Endodermal cell (in vitro differentiated cells): Measurements from ENCODE around the gene BRCA2. TPM values are rescaled to one million over a fixed set of nuclear protein-coding genes. Genes with fewer than 3 reads are reported as not detected.

Experiments
- DNase-seq: peaks from one replicate; pipeline ENCODE4 v3.0.0-alpha.2; 2017
- H3K27ac ChIP-seq: 2 replicates; pipeline ENCODE4 v1.5.1; 2013; ENCODE audit warnings: mild to moderate bottlenecking, low read depth, low read length, moderate library complexity
- H3K27me3 ChIP-seq: 2 replicates; pipeline ENCODE4 v1.6.1; 2013; ENCODE audit warnings: mild to moderate bottlenecking, low read length, moderate library complexity; ENCODE audit not compliant: insufficient read depth, control insufficient read depth, poor library complexity, severe bottlenecking
- H3K36me3 ChIP-seq: 2 replicates; pipeline ENCODE4 v1.7.0; 2013; ENCODE audit warnings: mild to moderate bottlenecking, low read length, moderate library complexity; ENCODE audit not compliant: control insufficient read depth, insufficient read depth
- H3K4me1 ChIP-seq: one replicate; pipeline ENCODE4 v1.7.0; 2013; ENCODE audit warnings: low read length; ENCODE audit not compliant: control insufficient read depth, insufficient read depth
- H3K4me3 ChIP-seq: 2 replicates; pipeline ENCODE4 v1.5.1; 2013; ENCODE audit warnings: mild to moderate bottlenecking, low read length, moderate library complexity
- H3K9ac ChIP-seq: 2 replicates; pipeline ENCODE4 v1.6.1; 2013; ENCODE audit warnings: mild to moderate bottlenecking, low read length, moderate library complexity; ENCODE audit not compliant: poor library complexity, severe bottlenecking; ENCODE audit errors: extremely low read depth
- H3K9me3 ChIP-seq: 2 replicates; pipeline ENCODE4 v1.6.1; 2013; ENCODE audit warnings: mild to moderate bottlenecking, low read length, moderate library complexity; ENCODE audit not compliant: control insufficient read depth
- H3K27ac Mint-ChIP-seq: 2 replicates; pipeline ENCODE4 v1.8.0; 2020; ENCODE audit warnings: mixed read lengths
- H3K27me3 Mint-ChIP-seq: 2 replicates; pipeline ENCODE4 v1.8.0; 2021; ENCODE audit warnings: mild to moderate bottlenecking, mixed read lengths; ENCODE audit not compliant: insufficient read depth
- H3K36me3 Mint-ChIP-seq: 2 replicates; pipeline ENCODE4 v1.8.0; 2020; ENCODE audit warnings: low read depth, mixed read lengths
- H3K4me1 Mint-ChIP-seq: 2 replicates; pipeline ENCODE4 v1.8.0; 2020; ENCODE audit warnings: mixed read lengths
- H3K4me3 Mint-ChIP-seq: 2 replicates; pipeline ENCODE4 v1.8.0; 2020; ENCODE audit warnings: mild to moderate bottlenecking, moderate library complexity, mixed read lengths
- H3K9me3 Mint-ChIP-seq: 2 replicates; pipeline ENCODE4 v1.8.0; 2020; ENCODE audit warnings: mild to moderate bottlenecking, mixed read lengths
- WGBS, 2 experiments: methylation state at CpG; one replicate each; pipeline versions ENCODE4 v1.1.5 to v1.1.7; 2013; ENCODE audit warnings: missing lambda C conversion rate in 2 of 2, mixed read lengths in 1 of 2; ENCODE audit not compliant: insufficient coverage in 1 of 2, insufficient read length in 1 of 2; 5-methylcytosine and 5-hydroxymethylcytosine counted together
- total RNA-seq, 2 donors: library from RNA; stranded (reverse); fragmentation: NEBNext Ultra II Directional in 1 of 2; extraction: Animal tissue kit (Norgen Biotek cat#: 25700) in 1 of 2; gene quantifications; 2 replicates in 1 of 2; 3 replicates in 1 of 2; pipeline ENCODE4 v1.2.1, GENCODE V29; 2021
- TF ChIP-seq, protein P1 (sequence below): fragments of 200-600 bp; sonication (generic); conservative IDR thresholded peaks from 2 replicates; pipeline ENCODE4 v1.5.0; 2021; ENCODE audit warnings: antibody characterized with exemption, mild to moderate bottlenecking

The BRCA2 gene
- total RNA-seq, 2 donors from 2014 or later: 25.7 to 27.8 TPM

DNA sequence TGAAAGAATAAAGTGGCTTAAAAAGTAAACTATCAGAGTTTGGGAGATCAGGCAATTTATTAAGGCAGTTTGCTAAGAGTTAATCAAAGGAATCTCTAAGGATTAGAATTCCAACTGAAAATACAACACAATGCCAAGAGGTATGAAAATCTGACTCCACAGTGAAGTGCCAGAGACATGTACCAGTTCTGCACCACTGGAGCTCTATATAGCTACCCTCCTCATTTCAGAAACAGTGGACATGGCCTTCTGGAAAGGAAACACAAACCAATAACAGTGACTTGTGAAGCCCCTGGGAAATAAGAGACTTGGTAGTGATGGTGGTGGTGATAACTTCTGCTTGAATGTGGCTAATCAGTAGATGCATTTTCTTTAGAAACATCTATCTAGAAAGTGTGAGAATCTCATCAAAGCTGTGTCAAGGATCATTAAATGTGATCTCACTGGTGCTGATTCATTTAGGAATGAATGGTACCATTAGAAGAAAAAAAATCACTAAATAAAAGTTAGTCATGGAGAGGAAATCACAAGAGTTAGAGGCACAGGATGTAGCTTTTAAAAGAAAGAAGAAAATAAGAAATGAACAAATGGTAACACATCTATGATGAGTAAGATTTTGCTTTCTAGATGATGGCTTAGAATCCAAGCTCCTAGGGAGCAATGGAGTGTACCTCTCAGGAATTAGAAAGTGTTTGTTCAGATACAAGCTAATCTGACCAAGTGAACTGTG lies 132.8 kb downstream of the BRCA2 start:
- H3K9me3 ChIP-seq: peaks cover 4% of the 10 kb centered on the region
- peaks cover 6% of the 10 kb centered on the region for H3K4me1 ChIP-seq
- H3K4me1 Mint-ChIP-seq: peaks cover 22% of the 10 kb centered on the region
- H3K4me3 ChIP-seq: no peak overlapping the region
- H3K27ac Mint-ChIP-seq: no peak overlapping the region
- DNase-seq: no peak
- no peaks in the 10 kb centered on the region for H3K36me3 ChIP-seq
- H3K9me3 Mint-ChIP-seq: peaks cover 8% of the 10 kb centered on the region
- TF ChIP-seq, protein P1, sequence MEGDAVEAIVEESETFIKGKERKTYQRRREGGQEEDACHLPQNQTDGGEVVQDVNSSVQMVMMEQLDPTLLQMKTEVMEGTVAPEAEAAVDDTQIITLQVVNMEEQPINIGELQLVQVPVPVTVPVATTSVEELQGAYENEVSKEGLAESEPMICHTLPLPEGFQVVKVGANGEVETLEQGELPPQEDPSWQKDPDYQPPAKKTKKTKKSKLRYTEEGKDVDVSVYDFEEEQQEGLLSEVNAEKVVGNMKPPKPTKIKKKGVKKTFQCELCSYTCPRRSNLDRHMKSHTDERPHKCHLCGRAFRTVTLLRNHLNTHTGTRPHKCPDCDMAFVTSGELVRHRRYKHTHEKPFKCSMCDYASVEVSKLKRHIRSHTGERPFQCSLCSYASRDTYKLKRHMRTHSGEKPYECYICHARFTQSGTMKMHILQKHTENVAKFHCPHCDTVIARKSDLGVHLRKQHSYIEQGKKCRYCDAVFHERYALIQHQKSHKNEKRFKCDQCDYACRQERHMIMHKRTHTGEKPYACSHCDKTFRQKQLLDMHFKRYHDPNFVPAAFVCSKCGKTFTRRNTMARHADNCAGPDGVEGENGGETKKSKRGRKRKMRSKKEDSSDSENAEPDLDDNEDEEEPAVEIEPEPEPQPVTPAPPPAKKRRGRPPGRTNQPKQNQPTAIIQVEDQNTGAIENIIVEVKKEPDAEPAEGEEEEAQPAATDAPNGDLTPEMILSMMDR: no peak
- H3K27ac ChIP-seq: no peak overlapping the region
- peaks cover 1% of the 10 kb centered on the region for H3K36me3 Mint-ChIP-seq
- peaks cover 14% of the 10 kb centered on the region for H3K27me3 ChIP-seq
- H3K4me3 Mint-ChIP-seq: no peak overlapping the region
- H3K9ac ChIP-seq: no peak overlapping the region
- peaks cover 9% of the 10 kb centered on the region for H3K27me3 Mint-ChIP-seq

- H3K36me3 Mint-ChIP-seq: peaks cover 1% of the 10 kb centered on the region
- H3K4me3 ChIP-seq: no peak overlapping the region
- no peak overlapping the region for H3K4me3 Mint-ChIP-seq
- peaks cover 4% of the 10 kb centered on the region for H3K9me3 ChIP-seq
- WGBS, 2 experiments: 100% methylated on average over 1 of the region's 1 CpG; no CpG with 5 or more reads in 1 of the 2 experiments
- H3K27ac Mint-ChIP-seq: no peak overlapping the region
- H3K4me1 Mint-ChIP-seq: peaks cover 22% of the 10 kb centered on the region
- peaks cover 5% of the 10 kb centered on the region for H3K27me3 Mint-ChIP-seq
- H3K4me1 ChIP-seq: peaks cover 6% of the 10 kb centered on the region
- no peak overlapping the region for H3K27ac ChIP-seq
- H3K9me3 Mint-ChIP-seq: peaks cover 8% of the 10 kb centered on the region
- TF ChIP-seq, protein P1: no peak
- no peaks in the 10 kb centered on the region for H3K36me3 ChIP-seq
- no peak overlapping the region for H3K9ac ChIP-seq
- H3K27me3 ChIP-seq: peaks cover 14% of the 10 kb centered on the region
- no peak for DNase-seq
Measured at GRCh38 chr13:32448972-32449371, 133.7 kb downstream of the BRCA2 start.

Other genes starting within 250 kb of the BRCA2 start
- gene ZAR1L, start 145 bp upstream of the BRCA2 start, total RNA-seq: under 1 TPM; 0.24 to 0.31 TPM
- 10 to 100 TPM in 1 of 2 donors, 1 to 10 TPM in 1; 4.0 to 10.3 TPM for gene N4BP2L1, start 112.6 kb downstream of the BRCA2 start, total RNA-seq
- gene N4BP2L2, start 223.3 kb downstream of the BRCA2 start, total RNA-seq: 10 to 100 TPM; 70.4 to 92.8 TPM